Stimulated activated CD4-positive, alpha-beta T cell treated with anti-CD3 and anti-CD28 coated beads, Interleukin-12 subunit alpha, Interleukin-12 subunit beta, amount 100 ng/mL, for 4 hours (primary cell): ENCODE data around the gene HSPG2.
"Not testable (repeated sequence)": the region's sequence is repeated elsewhere in the genome, so short reads cannot be mapped to it uniquely, and the experiment has no call there.

Experiments
- DNase-seq: peaks from one replicate; pipeline ENCODE4 v3.0.0-alpha.2; 2020

The HSPG2 gene

DNA sequence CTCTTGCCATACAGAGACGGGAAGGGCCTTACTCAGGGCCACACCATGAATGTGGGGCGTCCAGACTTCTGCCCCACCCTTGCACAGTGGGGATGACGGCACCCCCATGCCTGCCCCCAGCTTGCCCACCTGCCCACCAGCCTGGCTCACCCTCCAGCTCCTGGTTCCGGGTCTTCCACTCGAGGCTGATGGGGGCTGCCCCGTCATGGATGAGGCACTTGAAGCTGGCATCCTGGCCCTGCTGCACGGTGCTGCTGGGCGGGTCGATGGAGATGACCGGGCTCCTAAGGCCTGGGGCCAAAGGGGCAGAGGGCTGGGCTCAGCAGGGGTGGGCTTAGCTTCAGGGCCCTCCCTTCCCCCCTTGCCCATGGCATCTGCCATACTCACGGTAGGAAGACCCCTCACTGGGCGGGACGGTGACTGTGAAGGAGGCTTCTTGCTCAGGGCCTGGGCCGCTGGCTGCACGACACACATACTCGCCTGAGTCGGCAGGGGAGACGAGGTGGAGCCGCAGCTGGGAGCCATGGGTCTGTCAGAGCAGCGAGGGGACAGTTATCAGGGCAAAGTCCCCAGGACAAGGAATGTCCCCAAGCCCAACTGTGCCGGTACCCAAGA is 95.2 kb downstream of the HSPG2 start:
- DNase-seq, result no peak

DNA sequence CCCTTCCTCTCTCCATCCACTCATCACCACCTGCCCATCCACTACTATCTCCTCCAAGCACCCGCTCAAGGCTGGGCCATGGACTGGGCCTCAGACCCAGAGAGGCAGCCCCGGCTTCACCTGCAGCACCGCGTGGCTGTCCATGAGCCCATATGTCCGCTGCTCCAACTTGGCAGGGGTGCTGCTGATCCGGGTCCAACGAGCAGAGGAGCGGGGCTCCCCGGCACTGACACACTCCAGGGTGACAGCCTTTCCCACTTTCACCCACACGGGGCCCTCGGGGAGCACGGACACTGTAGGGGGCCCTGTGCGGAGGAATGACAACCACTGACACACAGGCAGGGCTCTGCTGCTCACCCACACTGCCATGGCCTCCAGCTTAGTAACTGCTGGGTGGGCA is 96.1 kb downstream of the HSPG2 start:
- DNase-seq, result no peak

DNA sequence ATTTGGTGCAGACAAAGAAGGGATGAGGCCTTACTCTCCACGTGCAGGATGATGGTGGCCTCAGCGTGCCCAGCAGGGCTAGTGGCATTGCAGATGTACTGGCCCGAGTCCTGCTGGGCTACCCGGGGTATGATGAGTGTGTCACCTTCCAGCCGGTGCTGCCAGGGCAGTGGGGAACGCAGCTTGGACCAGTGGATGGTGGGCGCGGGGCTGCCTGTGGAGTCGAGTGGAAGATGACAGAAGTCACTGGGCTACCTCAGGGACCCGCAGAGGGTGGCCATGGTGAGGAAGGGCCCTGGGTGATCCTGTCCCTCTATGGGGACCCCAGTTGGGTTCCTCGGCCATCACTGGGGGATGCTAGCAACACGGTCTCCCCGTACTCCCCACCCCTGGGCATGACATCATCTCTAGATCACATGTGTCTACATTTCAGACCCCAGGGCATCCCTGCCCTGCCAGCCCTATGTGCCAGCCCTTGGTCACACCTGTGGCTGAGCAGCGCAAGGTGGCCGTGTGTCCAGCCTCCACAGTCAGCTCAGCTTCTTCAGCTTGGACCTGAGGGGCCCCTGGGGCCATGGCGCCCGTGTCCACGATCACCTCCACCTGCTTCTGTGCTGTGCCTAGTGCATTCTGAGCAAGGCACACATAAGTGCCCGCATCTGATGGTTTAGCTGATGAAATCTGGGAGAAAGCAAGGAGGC is 97.6 kb downstream of the HSPG2 start:
- no peak for DNase-seq

DNA sequence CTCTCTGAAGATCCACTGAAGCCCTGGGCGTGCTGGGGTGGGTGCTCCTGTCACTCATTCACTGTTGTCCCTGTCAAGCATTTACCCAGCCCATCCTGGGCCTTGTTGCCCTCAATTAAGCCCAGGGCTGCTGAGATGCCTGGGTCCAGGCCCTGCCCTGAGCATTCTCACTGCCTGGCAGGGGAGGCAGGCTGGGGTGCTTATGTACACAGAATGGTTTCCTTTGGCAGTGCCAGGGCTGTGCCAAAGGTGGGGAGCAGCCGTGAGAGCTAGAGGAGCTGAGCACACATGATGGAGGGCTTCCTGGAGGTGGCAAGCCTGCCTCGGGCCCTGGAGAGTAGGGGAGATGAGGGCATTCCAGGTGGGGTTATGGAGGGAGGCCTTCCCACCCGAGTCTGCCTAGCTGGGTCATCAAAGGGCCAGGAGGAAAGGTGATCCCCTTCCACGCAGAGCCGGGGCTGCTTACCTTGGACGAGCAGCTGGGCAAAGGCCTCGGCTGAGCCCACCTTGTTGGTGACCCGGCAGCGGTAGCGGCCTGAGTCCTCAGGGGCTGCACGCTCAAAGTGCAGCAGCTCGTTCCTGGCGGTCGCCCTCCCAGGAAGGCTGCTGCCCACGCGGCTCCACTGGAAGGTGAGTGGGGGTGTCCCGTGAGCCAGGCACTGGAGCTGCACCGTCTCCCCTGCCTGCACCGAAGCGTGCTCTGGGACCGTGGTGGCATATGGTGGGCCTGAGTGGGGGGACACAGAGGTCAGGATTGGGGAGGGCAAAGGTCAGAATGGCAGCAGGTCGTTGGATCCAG is 98.6 kb downstream of the HSPG2 start:
- no peak for DNase-seq

DNA sequence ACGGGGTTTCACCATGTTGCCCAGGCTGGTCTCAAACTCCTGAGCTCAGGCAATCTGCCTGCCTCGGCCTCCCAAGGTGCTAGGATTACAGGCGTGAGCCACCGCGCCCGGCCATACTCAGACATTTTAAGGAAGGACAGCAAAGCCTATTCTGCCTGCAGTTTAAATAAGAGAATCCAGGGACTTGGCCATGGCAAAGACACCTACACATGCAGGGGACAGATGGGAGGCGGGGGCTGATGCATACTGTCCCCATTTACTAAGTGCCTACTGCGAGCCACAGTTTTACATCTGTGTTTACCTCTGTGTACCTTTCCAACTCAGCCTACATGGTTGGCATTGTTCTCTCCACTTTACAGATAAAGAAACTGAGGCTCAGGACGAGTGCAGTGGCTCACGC is 99.6 kb downstream of the HSPG2 start:
- DNase-seq, result no peak

DNA sequence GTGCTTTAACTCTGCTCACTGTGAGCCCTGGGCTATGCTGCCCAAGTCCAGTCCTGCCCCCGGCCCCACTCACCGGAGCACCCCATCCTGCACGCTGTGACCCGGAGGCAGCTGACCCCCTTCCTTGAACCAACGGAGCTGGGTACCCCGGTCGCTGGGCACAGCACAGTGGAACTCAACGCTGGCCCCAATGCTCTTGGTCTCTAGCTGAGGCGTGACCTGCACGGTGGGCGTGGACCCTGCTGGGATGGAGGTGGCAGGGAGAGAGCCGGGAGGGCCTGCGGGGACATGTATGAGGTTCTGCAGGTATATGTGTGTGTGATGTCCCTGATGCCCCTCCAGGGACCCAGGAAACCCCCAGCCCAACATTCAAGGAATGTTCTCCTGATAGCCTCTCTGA is 100.4 kb downstream of the HSPG2 start:
- no peak for DNase-seq

DNA sequence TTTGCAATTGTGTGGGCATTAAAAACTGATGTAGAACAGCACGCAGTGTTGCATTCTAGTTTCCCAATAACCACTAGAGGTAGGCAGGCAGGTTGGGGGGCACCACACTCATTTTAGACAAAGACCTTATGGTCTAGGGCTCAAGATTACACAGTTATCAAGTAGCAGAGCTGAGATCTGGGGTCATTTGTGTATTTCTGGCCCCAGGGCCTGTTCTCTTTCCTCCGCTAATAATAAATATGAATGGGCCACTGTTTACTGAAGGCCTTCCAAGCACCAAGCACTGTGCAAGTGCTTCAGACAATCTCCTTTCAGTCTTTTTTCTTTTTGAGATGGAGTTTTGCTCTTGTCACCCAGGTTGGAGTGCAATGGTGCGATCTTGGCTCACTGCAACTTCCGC is 101.1 kb downstream of the HSPG2 start:
- no peak for DNase-seq

DNA sequence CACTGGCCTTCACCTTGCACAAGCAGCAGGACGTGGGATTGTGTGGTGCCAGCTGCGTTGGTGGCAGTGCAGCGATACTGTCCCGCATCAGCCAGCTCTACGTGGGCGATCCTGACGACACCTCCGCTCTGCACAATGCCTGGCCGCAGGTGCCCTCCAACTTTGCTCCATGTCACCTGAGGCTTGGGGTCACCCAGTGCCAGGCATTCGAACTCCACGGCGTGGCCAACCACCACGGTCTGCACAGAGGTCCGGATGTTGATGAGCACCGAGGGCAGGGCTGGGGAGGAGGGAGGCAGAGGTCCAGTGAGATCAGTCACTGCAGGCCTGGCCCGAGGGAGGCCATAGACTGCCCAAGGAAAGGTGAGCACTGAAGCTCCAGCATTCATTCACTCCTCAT is 102.4 kb downstream of the HSPG2 start:
- no peak for DNase-seq

DNA sequence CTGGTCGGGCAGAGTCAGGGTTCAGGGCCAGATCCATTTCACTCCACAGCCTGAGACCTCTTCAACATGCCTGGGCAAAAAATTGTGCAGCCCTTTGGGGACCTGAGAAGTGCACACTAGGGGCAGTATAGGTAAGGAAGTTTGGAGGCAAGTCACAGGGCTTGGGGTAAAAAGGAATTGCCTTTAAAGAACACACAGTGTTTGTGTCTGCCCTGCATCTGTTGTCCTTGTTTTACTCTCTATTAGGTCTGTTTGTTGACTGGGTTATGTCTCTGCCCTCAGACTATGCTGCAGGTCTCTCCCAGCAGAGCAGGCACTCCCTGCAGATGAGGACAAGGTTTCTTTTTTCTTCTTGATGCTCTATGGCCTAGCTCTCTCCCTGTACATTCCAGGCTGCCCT is 103.0 kb downstream of the HSPG2 start:
- DNase-seq, result no peak

DNA sequence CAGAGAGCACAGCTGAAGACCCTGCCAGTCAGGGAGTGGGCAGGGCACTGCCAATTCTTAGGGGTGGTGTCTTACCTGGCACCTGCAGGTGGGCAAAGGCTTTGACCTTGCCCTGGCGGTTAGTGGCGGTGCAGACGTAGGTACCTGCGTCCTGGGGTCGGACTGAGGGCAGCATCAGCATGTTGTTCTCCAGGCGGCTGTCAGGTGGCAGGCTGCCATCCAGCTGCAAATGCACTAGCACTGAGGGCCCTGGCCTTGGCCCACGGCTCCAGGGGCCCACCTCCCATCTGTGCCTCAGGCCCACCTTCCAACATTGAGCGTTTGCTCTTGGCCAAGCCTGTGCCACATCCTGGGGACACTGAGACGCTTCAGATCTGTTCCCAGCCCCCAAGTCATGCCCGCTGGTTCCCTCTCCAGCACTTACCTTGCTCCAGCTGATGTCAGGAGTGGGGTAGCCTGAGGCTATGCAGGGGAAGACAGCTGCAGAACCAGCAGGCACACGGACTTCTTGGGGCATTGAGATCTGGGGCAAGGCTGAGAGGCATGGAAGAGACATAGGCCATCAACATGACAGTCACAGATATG is 103.6 kb downstream of the HSPG2 start:
- no peak for DNase-seq

DNA sequence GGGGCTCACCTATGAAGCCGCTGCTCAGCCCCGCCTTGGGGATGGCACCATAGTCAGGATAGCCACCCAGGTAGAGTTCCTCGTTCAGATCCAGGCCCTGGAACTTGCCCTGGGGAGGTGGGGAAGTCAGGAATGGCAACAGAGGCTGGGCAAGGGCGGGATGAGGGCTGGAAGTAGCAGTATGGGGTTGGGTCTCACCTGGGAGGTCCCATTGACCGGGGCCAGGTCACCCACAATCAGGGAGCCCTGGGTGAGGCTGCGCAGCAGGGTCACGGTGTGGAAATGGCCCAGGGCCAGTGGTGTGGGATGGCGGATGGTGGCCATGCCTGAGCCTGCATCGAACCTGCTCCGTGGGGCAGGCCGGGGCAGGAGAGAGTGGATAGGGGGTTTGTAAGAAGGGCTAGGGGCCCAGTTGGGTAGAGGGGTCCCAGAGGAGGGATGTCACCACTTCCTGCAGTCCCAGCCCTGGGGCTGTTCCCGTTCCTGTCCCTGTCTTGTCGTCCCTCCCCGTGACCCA is 105.6 kb downstream of the HSPG2 start:
- DNase-seq, result no peak

DNA sequence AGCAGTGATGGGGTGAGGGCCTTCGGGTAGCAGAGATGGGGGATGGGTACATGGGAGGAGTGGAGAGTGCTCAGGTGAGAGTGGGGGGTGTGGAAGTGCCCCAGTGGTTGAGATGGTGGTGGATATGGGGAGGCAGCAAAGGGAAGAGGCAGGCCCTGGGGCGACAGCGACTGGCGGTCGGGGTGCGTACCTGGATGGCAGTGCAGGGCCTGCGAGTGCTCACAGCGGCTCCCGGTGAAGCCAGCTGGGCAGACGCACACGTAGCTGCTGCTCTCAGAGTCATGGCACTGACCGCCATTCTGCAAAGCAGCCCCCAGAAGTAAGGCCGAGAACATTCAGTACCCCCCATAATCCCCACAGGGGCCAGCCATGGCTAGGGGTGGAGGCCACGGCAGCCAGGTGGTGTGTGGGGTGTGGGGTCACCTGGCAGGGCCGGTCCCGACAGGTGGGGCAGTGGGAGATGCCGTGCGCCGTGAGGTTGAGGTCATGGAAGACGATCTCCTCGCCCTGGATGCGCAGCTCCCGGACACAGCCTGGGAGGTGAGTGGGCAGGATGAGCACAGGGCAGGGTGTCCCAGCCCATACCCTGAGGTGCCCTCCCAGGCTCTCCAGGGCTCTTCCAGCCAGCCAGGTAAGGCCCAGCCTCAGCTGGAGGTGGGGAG is 106.2 kb downstream of the HSPG2 start:
- DNase-seq, result no peak

DNA sequence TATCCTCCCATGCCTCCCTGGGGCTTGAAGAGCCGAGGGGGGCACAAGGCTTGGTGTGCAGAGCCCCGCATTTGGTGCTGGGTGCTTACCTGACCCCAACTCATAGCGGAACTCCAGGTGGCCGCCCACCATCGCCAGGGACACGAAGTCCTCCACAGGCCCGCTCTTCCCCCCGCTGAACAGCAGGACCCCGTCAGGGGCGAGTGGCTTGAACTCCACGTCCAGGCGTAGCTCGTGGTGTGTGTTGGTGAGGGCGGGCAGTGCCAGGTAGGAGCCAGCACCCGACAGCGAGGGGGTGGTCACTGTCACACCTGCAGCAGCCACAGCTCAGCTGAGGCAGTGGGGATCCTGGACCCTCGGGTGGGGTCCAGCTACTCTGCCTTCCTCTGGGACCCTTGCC is 107.8 kb downstream of the HSPG2 start:
- DNase-seq, result no peak

DNA sequence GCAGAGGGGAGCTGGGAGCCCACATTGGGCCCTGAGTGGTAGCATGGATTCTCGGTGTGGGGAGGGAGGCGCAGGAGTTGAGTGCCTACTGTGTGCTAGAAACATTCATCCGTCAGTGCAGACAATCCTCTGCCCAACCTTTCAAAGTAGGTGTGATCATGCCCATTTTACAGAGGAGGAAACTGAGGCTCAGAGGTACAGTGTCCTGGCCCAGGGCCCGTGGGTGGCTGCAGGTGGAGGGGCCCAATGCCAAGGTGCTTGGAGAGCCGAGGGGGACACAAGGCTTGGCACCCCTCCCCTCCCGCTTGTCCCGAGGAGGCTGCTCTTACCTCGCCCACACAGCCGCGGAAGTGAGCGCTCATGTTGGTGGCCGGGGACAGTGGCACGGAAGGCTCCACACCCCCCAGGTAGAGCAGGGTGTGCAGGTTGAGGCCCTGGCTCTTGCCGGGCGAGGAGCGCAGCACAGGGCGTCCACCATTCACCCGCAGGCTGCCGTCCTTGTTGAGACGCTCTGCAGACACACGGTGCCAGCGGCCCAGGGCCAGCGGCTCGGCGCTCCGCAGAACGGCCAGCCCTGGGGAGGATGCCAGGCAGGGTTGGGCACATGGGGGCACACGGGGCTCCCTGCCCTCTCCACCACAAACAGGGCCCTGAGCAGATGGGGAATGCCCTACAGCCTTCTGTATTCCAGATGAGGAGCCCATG is 108.5 kb downstream of the HSPG2 start:
- DNase-seq, result no peak

DNA sequence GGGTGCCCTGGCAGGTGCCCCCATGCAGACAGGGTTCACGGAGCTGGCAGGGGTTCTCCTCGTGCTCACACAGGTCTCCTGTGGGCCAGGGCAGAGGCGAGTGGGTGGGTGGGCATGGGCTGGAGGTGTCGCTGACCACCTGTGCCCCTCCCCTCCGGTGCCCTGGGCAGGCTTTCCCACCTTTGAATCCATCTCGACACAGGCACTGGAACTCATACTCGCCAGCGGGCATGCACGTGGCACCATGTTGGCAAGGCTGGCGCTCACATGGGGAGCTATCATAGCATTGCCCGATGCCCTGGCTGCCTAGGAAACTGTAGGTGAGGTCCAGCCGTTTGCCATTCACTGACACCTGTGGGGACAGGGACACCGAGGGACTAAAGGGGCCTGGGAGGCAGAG is 109.0 kb downstream of the HSPG2 start:
- no peak for DNase-seq

DNA sequence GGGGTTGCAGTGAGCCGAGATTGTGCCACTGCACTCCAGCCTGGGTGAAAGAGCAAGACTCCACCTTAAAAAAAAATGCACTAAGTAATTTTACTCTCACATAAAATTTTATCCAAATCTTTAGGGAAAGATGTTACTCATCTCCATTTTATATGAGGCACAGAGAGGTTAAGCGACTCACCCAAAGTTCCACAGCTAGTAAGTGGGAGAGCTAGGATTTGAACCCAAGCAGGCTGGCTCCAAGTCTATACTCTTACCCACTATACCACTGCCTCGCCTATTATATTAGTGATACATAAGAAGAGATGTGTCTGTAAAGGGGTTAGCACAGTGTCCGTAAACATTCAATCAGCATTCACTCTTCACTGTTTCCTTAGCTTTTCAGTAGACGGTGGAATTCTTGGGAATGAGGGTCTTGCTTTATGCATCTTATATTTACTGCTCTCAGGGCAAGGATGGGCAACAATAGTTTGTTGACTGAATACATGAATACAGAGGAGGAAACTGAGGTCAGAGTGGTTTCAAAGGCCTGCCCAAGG is 109.9 kb downstream of the HSPG2 start:
- no peak for DNase-seq

DNA sequence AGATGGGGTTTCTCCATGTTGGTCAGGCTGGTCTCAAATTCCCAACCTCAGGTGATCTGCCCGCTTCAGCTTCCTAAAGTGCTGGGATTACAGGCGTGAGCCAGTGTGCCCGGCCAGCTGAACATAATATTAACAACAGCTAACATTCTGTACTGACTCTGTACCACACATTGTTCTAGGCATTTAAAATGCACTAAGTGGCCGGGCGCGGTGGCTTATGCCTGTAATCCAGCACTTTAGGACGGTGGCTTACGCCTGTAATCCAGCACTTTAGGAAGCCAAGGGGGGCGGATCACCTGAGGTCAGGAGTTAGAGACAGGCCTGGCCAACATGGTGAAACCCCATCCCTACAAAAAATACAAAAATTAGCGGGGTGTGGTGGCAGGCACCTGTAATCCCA is 110.4 kb downstream of the HSPG2 start:
- not testable (repeated sequence) for DNase-seq

DNA sequence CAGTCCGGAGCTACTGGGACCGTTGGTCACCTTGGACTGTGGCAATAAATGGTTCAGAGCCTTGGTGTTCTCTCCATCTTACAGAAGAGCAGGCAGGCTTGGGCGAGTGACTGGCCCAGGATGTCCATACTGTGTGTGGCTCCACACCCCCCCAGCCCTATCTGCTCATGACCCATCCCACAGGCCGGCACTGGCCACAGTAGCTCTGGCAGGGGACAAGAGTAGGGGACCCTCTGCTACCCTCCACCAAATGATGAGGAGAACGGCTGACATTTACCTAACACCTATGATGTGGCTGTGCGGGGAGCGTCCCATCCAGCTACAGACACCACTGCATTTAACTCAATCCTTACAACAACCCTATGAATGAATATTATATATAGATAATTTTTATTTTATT is 111.7 kb downstream of the HSPG2 start:
- no peak for DNase-seq

DNA sequence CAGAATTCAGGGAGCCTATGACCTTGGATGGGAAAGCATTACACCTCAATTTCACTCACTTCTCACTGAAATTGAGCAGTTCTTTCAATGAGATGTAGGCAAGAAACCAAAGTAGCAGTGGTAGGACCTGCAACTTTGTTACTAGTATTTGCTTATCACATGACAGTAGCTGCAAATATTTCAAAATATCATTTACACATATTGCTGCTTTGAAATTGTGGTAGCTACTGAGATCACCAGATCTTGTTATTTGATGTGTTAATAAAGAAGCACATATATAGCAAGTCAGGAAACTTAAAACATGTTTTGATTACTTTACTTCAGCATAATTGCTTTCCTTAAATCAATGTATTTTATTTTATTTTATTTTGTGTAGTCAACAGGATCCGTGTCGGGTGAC is 112.2 kb downstream of the HSPG2 start:
- DNase-seq, result no peak

DNA sequence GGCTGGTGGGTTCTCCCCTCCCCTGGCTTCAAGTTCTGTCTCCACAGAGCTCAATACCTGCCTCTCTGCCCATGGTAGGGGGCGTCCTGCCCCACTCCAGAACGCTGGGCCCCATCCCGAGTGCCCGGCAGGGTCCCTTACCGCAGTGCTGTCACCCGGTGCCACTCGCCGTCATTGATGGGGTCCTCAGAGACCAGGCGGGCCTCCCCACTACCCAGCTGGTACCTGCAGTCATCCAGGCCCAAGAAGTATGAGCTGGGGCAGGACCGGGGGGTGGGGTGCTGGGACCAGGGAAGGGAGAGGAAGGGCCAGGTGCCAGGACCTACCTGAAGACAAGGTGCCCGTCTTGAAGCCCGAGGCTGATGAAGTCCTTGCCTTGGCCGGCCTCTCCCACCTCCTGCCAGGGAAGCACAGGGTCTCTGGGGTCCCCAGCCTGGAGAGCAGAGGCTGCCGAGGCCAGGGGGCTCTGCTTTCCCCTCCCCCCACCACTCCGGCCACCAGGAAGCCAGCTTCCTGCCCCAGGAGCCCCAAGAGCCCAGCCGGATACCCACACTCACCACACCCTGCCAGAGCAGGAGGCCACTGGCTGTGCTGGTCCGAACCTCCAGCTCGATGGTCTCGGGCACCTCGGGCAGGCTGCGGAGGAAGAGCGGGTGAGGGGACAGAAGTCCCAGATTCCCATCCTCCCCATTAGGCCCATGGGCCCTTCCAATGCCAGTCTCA is 113.0 kb downstream of the HSPG2 start:
- DNase-seq, result no peak

DNA sequence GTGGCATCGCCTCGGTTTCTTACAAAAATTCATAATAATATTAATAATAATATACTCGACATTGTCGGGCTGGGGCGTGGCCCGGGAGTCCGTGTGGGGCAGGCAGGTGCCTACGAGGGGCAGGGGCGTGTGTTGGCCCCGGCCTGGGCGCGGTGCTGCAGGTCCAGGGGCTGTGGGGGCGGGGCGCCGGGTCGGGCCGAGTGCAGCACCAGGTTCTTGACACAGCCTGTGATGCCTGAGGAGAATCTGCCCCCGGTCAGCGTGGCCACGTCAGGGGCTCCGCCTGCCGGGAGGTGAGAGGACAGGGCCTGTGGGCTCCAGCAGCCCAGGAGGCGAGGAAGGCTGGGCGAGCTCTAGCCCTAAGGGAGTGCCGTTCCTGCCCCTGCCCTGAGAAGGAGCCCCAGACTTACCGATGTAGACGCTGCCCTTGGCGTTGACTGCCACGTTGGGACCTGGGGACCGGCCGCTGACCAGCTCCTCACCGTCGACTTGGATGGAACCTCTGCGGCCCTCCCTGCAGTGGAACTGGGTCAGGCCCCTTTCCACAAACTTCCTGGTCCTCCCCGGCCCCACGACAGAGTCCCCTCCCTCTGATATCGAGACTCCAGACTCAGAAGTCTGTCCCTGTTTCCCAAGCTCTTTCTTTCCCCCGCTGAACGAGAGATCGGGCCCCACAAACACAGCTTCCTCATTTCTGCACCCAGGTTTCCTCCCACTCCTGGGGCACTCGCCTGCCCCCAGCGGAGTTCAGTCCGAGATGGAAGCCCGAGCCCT is 113.7 kb downstream of the HSPG2 start:
- DNase-seq, result no peak
